SIG-M5 treated with dmso at 0.1 percent for 504 hours (cell line): ENCODE measurements around the gene CRELD2.
"Not testable (repeated sequence)": the region's sequence is repeated elsewhere in the genome, so short reads cannot be mapped to it uniquely, and the experiment has no call there.

Source experiments
- DNase-seq: peaks from one replicate; lab custom pipeline; 2025; ENCODE audit not compliant: unreplicated experiment; lab: John Stamatoyannopoulos, UW

CRELD2 gene

DNA sequence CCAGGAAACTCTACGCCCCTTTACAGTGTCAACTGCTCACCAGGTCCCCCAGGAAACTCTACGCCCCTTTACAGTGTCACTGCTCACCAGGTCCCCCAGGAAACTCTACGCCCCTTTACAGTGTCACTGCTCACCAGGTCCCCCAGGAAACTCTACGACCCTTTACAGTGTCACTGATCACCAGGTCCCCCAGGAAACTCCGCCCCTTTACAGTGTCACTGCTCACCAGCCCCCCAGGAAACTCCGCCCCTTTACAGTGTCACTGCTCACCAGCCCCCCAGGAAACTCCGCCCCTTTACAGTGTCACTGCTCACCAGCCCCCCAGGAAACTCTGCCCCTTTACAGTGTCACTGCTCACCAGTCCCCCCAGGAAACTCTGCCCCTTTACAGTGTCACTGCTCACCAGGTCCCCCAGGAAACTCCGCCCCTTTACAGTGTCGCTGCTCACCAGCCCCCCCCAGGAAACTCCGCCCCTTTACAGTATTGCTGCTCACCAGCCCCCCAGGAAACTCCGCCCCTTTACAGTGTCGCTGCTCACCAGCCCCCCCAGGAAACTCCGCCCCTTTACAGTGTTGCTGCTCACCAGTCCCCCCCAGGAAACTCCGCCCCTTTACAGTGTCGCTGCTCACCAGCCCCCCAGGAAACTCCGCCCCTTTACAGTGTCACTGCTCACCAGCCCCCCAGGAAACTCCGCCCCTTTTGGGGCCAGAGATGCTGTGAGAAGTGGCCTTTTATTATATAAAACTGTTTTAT lies 26.8 kb downstream of the CRELD2 start:
- not testable (repeated sequence) for DNase-seq

- no peak for DNase-seq
Observed at GRCh38 chr22:49946612-49947295, 28.3 kb downstream of the CRELD2 start.

GRCh38 chr22:49947296-49947622 lies 28.8 kb downstream of the CRELD2 start:
- no peak for DNase-seq

- DNase-seq = no peak
Observed at GRCh38 chr22:49948116-49948957, 29.9 kb downstream of the CRELD2 start.

GRCh38 chr22:49948958-49949913 lies 30.8 kb downstream of the CRELD2 start:
- no peak for DNase-seq

DNA sequence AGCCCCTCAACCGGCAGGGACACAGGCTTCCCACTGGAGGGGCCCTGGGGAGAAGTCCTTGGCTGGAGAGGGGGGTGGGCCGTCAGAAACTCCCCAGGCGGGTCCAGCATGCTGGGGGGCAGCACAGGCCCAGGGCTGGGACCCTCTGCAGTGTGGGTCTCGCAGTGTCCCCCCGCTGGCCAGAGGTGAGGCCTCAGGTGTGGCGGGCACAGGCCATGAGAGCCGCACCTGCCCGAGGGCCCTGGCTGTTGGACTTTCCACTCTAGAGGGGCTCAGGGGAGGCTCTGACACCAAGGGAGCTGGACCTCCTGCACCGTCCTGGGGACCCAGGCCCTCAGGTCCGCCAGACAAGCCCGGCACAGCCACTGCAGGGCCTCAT lies 31.5 kb downstream of the CRELD2 start:
- DNase-seq = no peak

DNA sequence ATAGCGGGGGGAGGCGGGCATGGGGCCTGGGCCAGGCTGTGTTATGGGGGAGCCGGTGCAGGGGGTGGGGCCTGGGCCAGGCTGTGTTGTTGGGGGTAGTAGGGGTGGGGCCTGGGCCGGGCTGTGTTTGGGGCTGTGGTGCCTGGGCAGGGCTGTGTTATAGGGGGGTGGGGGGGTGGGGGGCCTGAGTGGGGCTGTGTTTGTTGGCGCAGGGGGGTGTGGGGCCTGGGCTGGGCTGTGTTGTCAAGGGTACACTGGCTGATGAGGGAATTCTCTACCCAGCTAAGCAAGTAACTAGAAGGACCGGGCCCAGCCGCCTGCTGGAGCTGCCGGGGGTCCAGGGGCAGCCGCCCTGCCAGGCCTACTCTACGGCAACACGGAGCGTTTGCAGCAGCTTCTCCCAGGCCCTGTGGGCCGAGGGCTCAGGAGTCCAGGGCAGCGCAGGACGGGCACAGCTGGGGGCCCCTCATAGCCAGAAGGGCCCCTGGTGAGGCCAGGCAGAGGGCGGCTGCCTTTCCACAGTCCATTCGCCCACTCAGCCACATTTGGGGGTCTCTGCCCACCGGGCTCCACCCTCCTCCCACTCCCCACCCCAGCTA lies 32.1 kb downstream of the CRELD2 start:
- DNase-seq = no peak

- peak; percentile 54 for DNase-seq
Observed at GRCh38 chr22:49951000-49951677, 32.7 kb downstream of the CRELD2 start.

DNA sequence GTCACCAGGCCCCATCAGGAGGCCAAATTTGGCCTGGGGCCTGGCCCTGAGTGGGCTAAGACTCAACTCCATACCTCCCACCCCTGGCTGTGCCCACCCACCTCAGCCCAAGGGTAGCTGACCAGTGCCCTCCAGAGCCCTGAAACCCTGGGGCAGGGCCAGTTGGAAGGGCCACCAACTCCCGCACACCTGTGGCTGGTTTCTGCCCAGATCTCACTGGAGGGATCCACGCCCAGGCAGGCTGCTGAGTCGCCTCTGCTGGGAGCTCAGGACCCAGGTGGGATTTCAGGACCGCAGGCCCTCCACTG lies 33.2 kb downstream of the CRELD2 start:
- DNase-seq = no peak

GRCh38 chr22:49951986-49952896 lies 33.8 kb downstream of the CRELD2 start:
- no peak for DNase-seq

GRCh38 chr22:49953027-49953679 lies 34.7 kb downstream of the CRELD2 start:
- no peak for DNase-seq

DNA sequence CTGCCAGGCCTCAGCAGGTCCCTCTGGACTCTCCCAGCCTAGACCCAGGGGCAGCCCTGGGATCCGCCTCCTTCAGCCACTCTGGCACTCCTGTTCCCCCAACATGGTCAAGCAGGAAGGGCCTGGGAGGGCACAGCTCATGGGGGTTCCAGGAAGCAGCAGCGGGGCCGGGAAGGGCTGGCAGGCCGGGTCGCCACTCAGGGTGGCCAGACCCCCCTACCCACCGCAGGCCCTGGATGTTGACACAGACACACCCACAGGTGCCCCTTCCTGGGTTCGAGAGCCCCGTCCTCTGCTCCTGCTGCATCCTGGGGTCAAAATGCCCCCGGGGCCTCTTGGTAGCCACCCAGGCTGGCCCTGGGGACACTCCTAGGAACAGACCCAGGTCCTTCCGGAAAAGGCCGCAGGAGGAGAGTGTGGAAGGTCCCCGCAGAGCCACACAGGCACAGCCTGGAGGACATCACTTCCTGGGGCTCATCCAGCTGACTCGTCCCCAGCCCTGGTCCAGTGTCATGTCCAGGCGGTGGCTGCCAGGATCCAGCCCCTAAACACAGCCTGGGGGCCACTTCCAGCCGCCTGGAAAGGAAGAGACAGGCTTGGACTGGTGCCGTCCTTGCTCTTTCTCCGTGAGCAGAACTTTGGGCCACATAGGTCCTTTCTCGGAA lies 35.4 kb downstream of the CRELD2 start:
- DNase-seq = no peak

- DNase-seq = no peak
Observed at GRCh38 chr22:49954354-49954753, 35.9 kb downstream of the CRELD2 start.

DNA sequence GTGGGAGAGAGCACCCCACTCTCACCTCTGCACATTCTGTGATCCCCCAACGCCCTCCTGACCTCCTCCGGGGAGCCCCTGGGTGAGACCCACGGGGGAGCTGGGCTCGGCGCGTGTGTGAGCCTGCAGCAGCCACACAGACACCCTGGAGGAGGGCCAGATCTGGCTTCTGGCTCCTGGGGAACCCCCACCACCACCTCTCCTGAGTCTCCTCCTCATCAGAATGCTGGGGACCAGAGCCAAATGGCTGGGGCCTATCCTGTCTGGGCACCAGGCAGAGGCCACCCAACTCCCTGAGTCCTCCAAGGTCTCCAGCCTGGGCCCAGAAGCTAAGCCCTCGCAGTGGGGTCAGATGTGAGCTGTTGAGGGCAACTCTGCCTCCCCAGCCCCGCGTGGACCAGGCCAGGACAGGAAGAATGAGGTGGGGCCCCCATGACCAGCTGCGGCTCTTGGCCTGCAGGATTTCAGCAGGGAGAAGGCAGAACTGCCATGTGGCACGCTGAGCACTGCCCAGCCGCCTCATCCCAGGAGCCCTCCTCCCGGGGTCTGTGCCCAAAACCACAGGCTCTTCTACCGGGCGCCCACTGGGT lies 36.7 kb downstream of the CRELD2 start:
- no peak for DNase-seq

- DNase-seq = no peak
Observed at GRCh38 chr22:49955581-49956417, 37.4 kb downstream of the CRELD2 start.

DNA sequence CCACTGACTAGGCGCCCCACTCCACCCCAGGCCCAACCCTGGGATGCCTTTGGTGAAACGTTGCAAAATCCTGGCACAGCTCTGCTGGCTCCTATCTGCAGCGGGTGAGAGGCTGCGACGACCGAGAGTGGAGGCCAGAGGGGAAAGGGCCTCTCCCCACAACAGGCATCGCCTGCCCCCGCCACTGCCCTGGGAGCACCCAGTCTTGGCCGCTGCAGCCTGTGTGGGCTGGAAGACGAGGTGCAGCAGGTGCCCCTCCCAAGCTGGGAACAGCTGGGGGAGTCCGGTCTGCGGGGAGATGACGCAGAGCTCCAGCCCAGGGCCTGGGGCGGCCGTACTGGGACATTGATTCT lies 38.0 kb downstream of the CRELD2 start:
- DNase-seq = no peak
